GM12892 (cell line): Measurements from ENCODE around the gene ROCK2.

Experiments
- POLR2A ChIP-seq: IDR thresholded peaks from 2 replicates; pipeline ENCODE4 v1.6.1; 2011; ENCODE audit warnings: low read depth, low read length, control low read depth
- POLR2AphosphoS5 ChIP-seq: IDR thresholded peaks from 2 replicates; pipeline ENCODE4 v1.6.1; 2011; ENCODE audit warnings: low read depth, low read length, control low read depth

- no peak for TF ChIP-seq POLR2A
- TF ChIP-seq POLR2AphosphoS5 = no peak
Observed at GRCh38 chr2:11364565-11364887, 20.1 kb upstream of the ROCK2 start.
